Panc1 (cell line): ENCODE results near the gene PPCDC. TPM values are rescaled to one million over a fixed set of nuclear protein-coding genes. Genes with fewer than 3 reads are reported as not detected.
"Not testable (repeated sequence)": the region's sequence is repeated elsewhere in the genome, so short reads cannot be mapped to it uniquely, and the experiment has no call there.

Experiments used
- ATAC-seq: fragments of 200-7000 bp; cut with Tn5 transposase; 2 replicates; pipeline ENCODE4 v1.9.1; 2020; ENCODE audit warnings: mild to moderate bottlenecking, moderate library complexity
- BruUV-seq: library from RNA; stranded (reverse); fragments of 400-500 nt; replicated peaks from 2 replicates; lab custom pipeline; 2021; lab: Mats Ljungman, UMichigan
- CTCF ChIA-PET: fragments of 300-600 bp; sonication (Branson Sonifier 250); formaldehyde crosslinking; loops from one replicate; lab custom pipeline; 2022; ENCODE audit warnings: antibody characterized with exemption; lab: Charles Lee
- POLR2A ChIA-PET: fragments of 300-600 bp; sonication (Branson Sonifier 250); formaldehyde crosslinking; loops from one replicate; lab custom pipeline; 2022; ENCODE audit warnings: antibody characterized with exemption; lab: Charles Lee
- DNase-seq: peaks from one replicate; pipeline ENCODE4 v3.0.0-alpha.2; 2010; ENCODE audit warnings: low read depth, low spot score
- H3K27ac ChIP-seq: 2 replicates; pipeline ENCODE4 v1.5.1; 2011; ENCODE audit warnings: mild to moderate bottlenecking, low read length, inconsistent platforms
- H3K27me3 ChIP-seq: fragments of 200-500 bp; sonication (Bioruptor generic); 2 replicates; pipeline ENCODE4 v1.6.0; 2014; ENCODE audit warnings: low read length, inconsistent platforms; ENCODE audit not compliant: control insufficient read depth, insufficient read depth
- H3K36me3 ChIP-seq: fragments of 200-500 bp; sonication (Bioruptor generic); 2 replicates; pipeline ENCODE4 v1.5.1; 2014; ENCODE audit warnings: inconsistent platforms, mild to moderate bottlenecking, low read length, moderate library complexity; ENCODE audit not compliant: control insufficient read depth, insufficient read depth
- H3K4me1 ChIP-seq: 2 replicates; pipeline ENCODE4 v1.5.1; 2011; ENCODE audit warnings: inconsistent platforms, mild to moderate bottlenecking, low read length, moderate library complexity; ENCODE audit not compliant: control insufficient read depth, insufficient read depth
- H3K4me3 ChIP-seq, 2 experiments: 2 replicates each; pipeline ENCODE4 v1.5.1; 2011 to 2012; ENCODE audit warnings: low read depth in 2 of 2, low read length in 2 of 2, mild to moderate bottlenecking in 2 of 2, inconsistent platforms in 1 of 2, moderate library complexity in 1 of 2
- H3K9me3 ChIP-seq: fragments of 200-500 bp; sonication (Bioruptor generic); 2 replicates; pipeline ENCODE4 v1.5.1; 2014; ENCODE audit warnings: low read depth, mild to moderate bottlenecking, inconsistent platforms, low read length, moderate library complexity; ENCODE audit not compliant: control insufficient read depth, insufficient read depth
- CTCF ChIP-seq: fragments of 450-650 bp; IDR thresholded peaks from 2 replicates; pipeline ENCODE4 v1.5.1; 2017; ENCODE audit warnings: mild to moderate bottlenecking
- POLR2AphosphoS5 ChIP-seq: IDR thresholded peaks from 2 replicates; pipeline ENCODE4 v1.6.1; 2012; ENCODE audit warnings: mild to moderate bottlenecking, low read depth, low read length, moderate library complexity
- REST ChIP-seq, 2 experiments: IDR thresholded peaks; 2 replicates each; pipeline ENCODE4 v1.6.1; 2011 to 2012; ENCODE audit warnings: low read depth in 2 of 2, control low read depth in 1 of 2, low read length in 1 of 2, mild to moderate bottlenecking in 1 of 2, moderate library complexity in 1 of 2; ENCODE audit not compliant: insufficient read depth in 1 of 2
- SIN3A ChIP-seq: IDR thresholded peaks from 2 replicates; pipeline ENCODE4 v1.6.1; 2012; ENCODE audit warnings: low read depth, mild to moderate bottlenecking, low read length, moderate library complexity, borderline replicate concordance; ENCODE audit not compliant: insufficient read depth
- TCF7L2 ChIP-seq: IDR thresholded peaks from 2 replicates; pipeline ENCODE4 v1.6.1; 2011; ENCODE audit warnings: mild to moderate bottlenecking, low read depth, low read length, inconsistent platforms
- in situ Hi-C: cut with HindIII; loops from 2 replicates; pipeline ENCODE4 v1.10.0; 2016; ENCODE audit warnings: low sequenced_read_pairs, low pct_unique_long_range_greater_than_20kb
- intact Hi-C: fragments of 100-400 bp; cut with micrococcal nuclease; formaldehyde crosslinking; loops from one replicate; pipeline ENCODE4 v1.10.0; 2022; ENCODE audit not compliant: unreplicated experiment
- total RNA-seq: library from RNA; stranded (reverse); gene quantifications from one replicate; pipeline ENCODE4 v1.2.1, GENCODE V29; 2021; ENCODE audit not compliant: unreplicated experiment

Gene PPCDC
- total RNA-seq, 1 experiment from 2014 or later, result 26.1 TPM

- POLR2A ChIA-PET, result no interaction called here
Observed at GRCh38 chr15:75091814-75092213, 68.4 kb downstream of the PPCDC start.

GRCh38 chr15:75094961-75095478, 71.6 kb downstream of the PPCDC start:
- CTCF ChIA-PET, result interaction anchor here (0.6 kb wide), 1 partner anchor 31 kb away, joined by 4 read pairs; no protein-coding TSS in a partner anchor
- DNase-seq, H3K27me3 ChIP-seq, H3K4me1 ChIP-seq, H3K27ac ChIP-seq, H3K36me3 ChIP-seq, POLR2A ChIA-PET, H3K4me3 ChIP-seq, ATAC-seq, BruUV-seq, H3K9me3 ChIP-seq, intact Hi-C loops, in situ Hi-C loops: not testable (repeated sequence)

More at GRCh38 chr15:75091814-75092213, 68.4 kb downstream of the PPCDC start:
- Histone ChIP-seq H3K9me3 (no peaks in the 10 kb centered on the region), H3K4me1 (no peaks in the 10 kb centered on the region), H3K27me3 (no peaks in the 10 kb centered on the region), H3K36me3 (no peaks in the 10 kb centered on the region), H3K27ac (no peak overlapping the region), H3K4me3 (no peak overlapping the region)
- no peak for TF ChIP-seq TCF7L2
- TF ChIP-seq CTCF, result no peak
- TF ChIP-seq SIN3A, result no peak
- no peak for TF ChIP-seq REST (IDR thresholded peaks at IDR 0.05; ENCODE audit: insufficient read depth in 1 of 2, low read depth in 2 of 2, low read length in 1 of 2)
- no peak for TF ChIP-seq POLR2AphosphoS5
- DNase-seq (no peak), ATAC-seq (no peak)
- no TSS peak for BruUV-seq
- intact Hi-C loops, result no loop called here
- in situ Hi-C loops, result no loop called here
- CTCF ChIA-PET, result no interaction called here

- intact Hi-C loops, result no loop called here
- no TSS peak for BruUV-seq
Observed at GRCh38 chr15:75095594-75095993, 72.2 kb downstream of the PPCDC start.

More at GRCh38 chr15:75095594-75095993, 72.2 kb downstream of the PPCDC start:
- TF ChIP-seq TCF7L2 (no peak), POLR2AphosphoS5 (no peak), REST (IDR thresholded peaks at IDR 0.05; ENCODE audit: insufficient read depth in 1 of 2, low read depth in 2 of 2, low read length in 1 of 2) (no peak), CTCF (no peak), SIN3A (no peak)
- no peak overlapping the region for H3K27ac ChIP-seq
- H3K4me1 ChIP-seq, result no peaks in the 10 kb centered on the region
- DNase-seq (no peak), ATAC-seq (no peak)
- H3K9me3 ChIP-seq, result no peaks in the 10 kb centered on the region
- no peaks in the 10 kb centered on the region for H3K36me3 ChIP-seq
- CTCF ChIA-PET, result interaction anchor here (0.6 kb wide), 1 partner anchor 30 kb away, joined by 4 read pairs; no protein-coding TSS in a partner anchor
- in situ Hi-C loops, result no loop called here
- H3K27me3 ChIP-seq, result no peaks in the 10 kb centered on the region
- POLR2A ChIA-PET, result no interaction called here
- no peak overlapping the region for H3K4me3 ChIP-seq
